Ishikawa (cell line): ENCODE measurements around the gene RAPSN.

Source experiments
- CEBPB ChIP-seq: IDR thresholded peaks from 2 replicates; pipeline ENCODE4 v1.6.1; 2012
- CREB1 ChIP-seq: IDR thresholded peaks from 2 replicates; pipeline ENCODE4 v1.6.1; 2012; ENCODE audit warnings: low read depth
- EGR1 ChIP-seq: IDR thresholded peaks from 2 replicates; pipeline ENCODE4 v1.6.1; 2012
- EP300 ChIP-seq: IDR thresholded peaks from 2 replicates; pipeline ENCODE4 v1.6.1; 2012; ENCODE audit warnings: borderline replicate concordance
- FOXM1 ChIP-seq: IDR thresholded peaks from 2 replicates; pipeline ENCODE4 v1.6.1; 2012; ENCODE audit warnings: low read depth, borderline replicate concordance
- NFIC ChIP-seq: IDR thresholded peaks from 2 replicates; pipeline ENCODE4 v1.6.1; 2012
- RAD21 ChIP-seq: IDR thresholded peaks from 2 replicates; pipeline ENCODE4 v1.6.1; 2012; ENCODE audit warnings: low read depth
- TAF1 ChIP-seq: IDR thresholded peaks from 2 replicates; pipeline ENCODE4 v1.6.1; 2012; ENCODE audit warnings: low read depth, mild to moderate bottlenecking
- TCF12 ChIP-seq: IDR thresholded peaks from 2 replicates; pipeline ENCODE4 v1.6.1; 2012; ENCODE audit warnings: low read depth
- TEAD4 ChIP-seq: IDR thresholded peaks from 2 replicates; pipeline ENCODE4 v1.6.1; 2012
- YY1 ChIP-seq: IDR thresholded peaks from 2 replicates; pipeline ENCODE4 v1.6.1; 2012; ENCODE audit warnings: low read depth
- ZBTB7A ChIP-seq: IDR thresholded peaks from 2 replicates; pipeline ENCODE4 v1.6.1; 2012; ENCODE audit warnings: low read depth
- TF ChIP-seq, protein P1 (sequence below): IDR thresholded peaks from 2 replicates; pipeline ENCODE4 v1.6.1; 2012; ENCODE audit warnings: low read depth, mild to moderate bottlenecking
- TF ChIP-seq, protein P2 (sequence below): IDR thresholded peaks from 2 replicates; pipeline ENCODE4 v1.6.1; 2012
- TF ChIP-seq, protein P3 (sequence below): IDR thresholded peaks from 2 replicates; pipeline ENCODE4 v1.6.1; 2012

Gene RAPSN

DNA sequence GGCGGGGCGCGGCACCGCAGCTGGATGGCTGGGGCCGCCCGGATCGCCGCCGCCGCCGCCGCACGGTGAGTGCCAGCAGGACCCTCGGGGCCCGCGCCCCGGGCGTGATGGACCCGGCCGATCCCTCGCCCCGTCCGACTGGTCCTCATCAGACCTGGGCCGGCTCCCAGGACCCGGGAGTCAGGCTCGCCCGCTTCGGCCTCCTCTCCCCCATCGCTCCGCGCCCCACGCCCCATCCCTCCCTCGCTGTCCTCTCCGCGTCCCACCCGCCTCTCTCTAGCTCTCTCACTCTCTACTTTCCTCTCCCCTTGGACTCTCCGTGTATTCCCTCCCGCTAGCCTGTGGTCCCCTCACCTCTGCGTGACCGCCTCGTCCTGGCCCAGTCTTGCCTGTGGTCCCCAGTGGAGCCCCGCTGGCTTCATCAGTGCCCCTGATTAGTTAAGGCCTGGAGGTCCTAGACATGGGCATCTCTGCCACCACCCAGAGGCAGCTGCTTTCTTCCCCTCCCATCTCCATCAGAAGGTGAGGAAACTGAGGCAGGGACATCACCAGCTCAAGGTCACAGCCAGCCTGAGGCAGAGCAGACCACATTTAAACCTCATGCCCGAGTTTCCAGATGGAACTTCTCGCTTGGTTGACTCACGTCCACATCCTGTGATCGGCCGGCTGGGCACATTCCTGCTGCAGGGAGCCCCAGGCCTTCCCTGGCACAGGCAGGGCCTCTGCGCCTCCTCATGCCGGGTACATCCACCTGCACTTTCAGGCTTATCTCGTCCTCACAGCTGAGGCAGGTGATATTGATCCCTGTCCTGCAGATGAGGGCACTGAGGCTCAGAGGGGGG lies 40.1 kb downstream of the RAPSN start:
- TF ChIP-seq, protein P1, sequence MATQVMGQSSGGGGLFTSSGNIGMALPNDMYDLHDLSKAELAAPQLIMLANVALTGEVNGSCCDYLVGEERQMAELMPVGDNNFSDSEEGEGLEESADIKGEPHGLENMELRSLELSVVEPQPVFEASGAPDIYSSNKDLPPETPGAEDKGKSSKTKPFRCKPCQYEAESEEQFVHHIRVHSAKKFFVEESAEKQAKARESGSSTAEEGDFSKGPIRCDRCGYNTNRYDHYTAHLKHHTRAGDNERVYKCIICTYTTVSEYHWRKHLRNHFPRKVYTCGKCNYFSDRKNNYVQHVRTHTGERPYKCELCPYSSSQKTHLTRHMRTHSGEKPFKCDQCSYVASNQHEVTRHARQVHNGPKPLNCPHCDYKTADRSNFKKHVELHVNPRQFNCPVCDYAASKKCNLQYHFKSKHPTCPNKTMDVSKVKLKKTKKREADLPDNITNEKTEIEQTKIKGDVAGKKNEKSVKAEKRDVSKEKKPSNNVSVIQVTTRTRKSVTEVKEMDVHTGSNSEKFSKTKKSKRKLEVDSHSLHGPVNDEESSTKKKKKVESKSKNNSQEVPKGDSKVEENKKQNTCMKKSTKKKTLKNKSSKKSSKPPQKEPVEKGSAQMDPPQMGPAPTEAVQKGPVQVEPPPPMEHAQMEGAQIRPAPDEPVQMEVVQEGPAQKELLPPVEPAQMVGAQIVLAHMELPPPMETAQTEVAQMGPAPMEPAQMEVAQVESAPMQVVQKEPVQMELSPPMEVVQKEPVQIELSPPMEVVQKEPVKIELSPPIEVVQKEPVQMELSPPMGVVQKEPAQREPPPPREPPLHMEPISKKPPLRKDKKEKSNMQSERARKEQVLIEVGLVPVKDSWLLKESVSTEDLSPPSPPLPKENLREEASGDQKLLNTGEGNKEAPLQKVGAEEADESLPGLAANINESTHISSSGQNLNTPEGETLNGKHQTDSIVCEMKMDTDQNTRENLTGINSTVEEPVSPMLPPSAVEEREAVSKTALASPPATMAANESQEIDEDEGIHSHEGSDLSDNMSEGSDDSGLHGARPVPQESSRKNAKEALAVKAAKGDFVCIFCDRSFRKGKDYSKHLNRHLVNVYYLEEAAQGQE: no peak
- TF ChIP-seq TEAD4 (peak; percentile 57; the same call in 1 of the 2 replicates), CREB1 (no peak)

DNA sequence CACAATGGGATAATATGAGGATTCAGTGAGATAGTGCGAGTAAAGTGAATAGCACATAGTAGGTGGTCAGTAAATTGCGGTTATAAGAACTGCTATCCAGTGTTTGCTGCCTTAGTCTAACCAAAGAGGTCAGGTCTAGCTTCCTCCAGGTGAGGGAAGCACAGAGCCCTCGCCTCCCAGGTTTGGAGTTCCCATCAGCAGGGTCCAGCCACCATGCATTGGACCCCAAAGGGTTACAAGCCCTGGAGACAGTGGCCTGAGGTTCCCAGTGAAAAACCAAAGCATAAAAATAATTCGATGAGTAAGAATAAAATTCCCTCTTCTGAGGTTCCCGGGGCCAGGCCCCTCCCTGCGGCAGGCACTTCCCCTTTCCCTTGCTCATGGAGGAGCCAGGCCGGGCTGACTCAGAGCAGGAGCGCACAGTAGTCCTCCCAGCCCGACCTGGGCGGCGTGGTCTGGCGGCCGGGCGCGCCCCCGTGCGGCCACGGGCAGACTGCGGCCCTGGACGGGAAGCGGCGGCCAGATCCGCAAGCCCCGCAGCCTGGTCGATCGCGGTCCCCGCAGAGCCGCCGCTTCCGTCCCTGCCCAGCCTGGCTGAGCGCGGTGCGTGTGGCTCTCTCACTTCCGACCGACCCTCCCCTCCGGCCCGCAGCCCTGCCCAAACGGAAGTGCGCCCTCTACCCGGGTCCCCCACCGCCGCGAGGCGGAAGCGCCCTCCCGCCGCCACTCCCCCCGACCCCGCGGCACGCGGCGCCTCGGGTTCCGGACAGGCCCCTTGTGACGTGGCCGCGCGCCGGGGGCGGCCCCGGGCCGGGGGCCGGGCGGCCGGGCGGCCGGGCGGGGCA lies 41.0 kb downstream of the RAPSN start, which contains the start of gene SLC39A13:
Gene SLC39A13 (plus strand): TSS at position 845 of the 845 bp plus-strand sequence. CDS start 1,505 bp downstream, outside the sequence.
- TF ChIP-seq, protein P1: no peak
- TF ChIP-seq NFIC (no peak), TAF1 (peak; percentile 49), CREB1 (peak; percentile 79), EGR1 (peak; percentile 16; the same call in 1 of the 2 replicates), CEBPB (no peak), EP300 (no peak; the same call in 1 of the 2 replicates), YY1 (peak; percentile 67), TEAD4 (no peak; the same call in 1 of the 2 replicates), RAD21 (peak; percentile 77), FOXM1 (no peak), ZBTB7A (peak; percentile 58), TCF12 (peak; percentile 71; the same call in 1 of the 2 replicates)
- TF ChIP-seq, protein P2, sequence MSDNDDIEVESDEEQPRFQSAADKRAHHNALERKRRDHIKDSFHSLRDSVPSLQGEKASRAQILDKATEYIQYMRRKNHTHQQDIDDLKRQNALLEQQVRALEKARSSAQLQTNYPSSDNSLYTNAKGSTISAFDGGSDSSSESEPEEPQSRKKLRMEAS: no peak; the same call in 1 of the 2 replicates
- TF ChIP-seq, protein P3, sequence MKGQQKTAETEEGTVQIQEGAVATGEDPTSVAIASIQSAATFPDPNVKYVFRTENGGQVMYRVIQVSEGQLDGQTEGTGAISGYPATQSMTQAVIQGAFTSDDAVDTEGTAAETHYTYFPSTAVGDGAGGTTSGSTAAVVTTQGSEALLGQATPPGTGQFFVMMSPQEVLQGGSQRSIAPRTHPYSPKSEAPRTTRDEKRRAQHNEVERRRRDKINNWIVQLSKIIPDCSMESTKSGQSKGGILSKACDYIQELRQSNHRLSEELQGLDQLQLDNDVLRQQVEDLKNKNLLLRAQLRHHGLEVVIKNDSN: peak; percentile 40; the same call in 1 of the 2 replicates

DNA sequence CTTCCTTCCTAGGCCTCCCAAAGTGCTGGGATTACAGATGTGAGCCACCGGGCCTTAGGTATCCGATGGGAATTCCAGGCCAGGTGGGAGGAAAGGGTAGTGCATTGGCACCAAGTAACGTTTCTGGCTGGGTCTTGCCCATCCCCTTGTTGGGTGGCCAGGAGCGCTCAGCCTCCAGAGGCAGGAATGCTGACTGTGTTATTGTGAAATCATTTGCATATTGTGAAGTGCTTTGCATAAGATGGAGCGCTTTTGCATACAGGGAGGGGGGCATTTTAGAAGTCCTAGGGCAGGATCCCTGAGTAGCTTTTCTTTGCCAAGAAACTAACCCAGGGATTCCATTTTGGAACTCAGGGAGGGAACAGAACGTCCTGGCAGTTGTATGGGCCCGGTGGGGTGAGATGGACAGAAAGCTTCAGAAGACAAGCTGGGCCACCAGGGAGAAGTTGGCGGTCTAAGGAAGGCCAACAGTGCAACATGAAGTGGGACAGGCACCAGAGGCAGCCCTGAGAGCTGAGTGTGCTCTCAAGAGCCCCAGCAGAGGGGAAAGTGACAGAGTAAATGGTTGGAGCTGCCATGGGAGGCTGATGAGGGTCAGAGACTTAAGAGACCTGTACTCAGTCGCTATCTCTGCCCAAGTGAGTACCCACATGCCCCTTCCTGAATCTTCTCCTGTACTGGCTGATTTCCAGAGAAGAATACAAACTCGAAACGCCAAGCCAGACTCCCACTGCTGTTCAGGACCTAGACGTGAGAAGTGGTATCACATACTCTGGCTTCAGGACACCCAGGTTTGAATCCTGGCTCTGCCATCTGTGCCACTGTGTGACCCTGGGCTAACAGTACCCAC lies 41.8 kb downstream of the RAPSN start:
- TF ChIP-seq TEAD4 (no peak), RAD21 (no peak), TAF1 (no peak), EP300 (no peak), FOXM1 (no peak), EGR1 (no peak), CEBPB (no peak), NFIC (no peak), ZBTB7A (no peak), YY1 (no peak), TCF12 (no peak), CREB1 (no peak)
- TF ChIP-seq, protein P3: no peak
- TF ChIP-seq, protein P2: no peak
- TF ChIP-seq, protein P1: no peak
